ENCODE results near the gene RAD21L1.

- TF ChIP-seq CTCF (IDR thresholded peaks at IDR 0.05), result no peak
- no peak for TF ChIP-seq POLR2AphosphoS5 (IDR thresholded peaks at IDR 0.05; ENCODE audit: insufficient read depth in 1 of 2, low read depth in 1 of 2)
Measured at GRCh38 chr20:1188347-1188746, 37.5 kb upstream of the RAD21L1 start.
